Neural progenitor cell (in vitro differentiated cells): ENCODE results near the gene MYO9B.

Experiments used
- CTCF ChIP-seq: fragments of 200-600 bp; sonication (generic); IDR thresholded peaks from 2 replicates; pipeline ENCODE4 v1.5.1; 2017; ENCODE audit warnings: antibody characterized with exemption, mild to moderate bottlenecking
- EZH2 ChIP-seq: fragments of 200-600 bp; sonication (generic); IDR thresholded peaks from 2 replicates; pipeline ENCODE4 v1.6.1; 2017; ENCODE audit warnings: antibody characterized with exemption, mild to moderate bottlenecking, moderate library complexity

GRCh38 chr19:17061691-17062090, 13.9 kb upstream of the MYO9B start:
- TF ChIP-seq CTCF (no peak), EZH2 (no peak)
